ENCODE data around the gene ZNF202.

Gene ZNF202

DNA sequence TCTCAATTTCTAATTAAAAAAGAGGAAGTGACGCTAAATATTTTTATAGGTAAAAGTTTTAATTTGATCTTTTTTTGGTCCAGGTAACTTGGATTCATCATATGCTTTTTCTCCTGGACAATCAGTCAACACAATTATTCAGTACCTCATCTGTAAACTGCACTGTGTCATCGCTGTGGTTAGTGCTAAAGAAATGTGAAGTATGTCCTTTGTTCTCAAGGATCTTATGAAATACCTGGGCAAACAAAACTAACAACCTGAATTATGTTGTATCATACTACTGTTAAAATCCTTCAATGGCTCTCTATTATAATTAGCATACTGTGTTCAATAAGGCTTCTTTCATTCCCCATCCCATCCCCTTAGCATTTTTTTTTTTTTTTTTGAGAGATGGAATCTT lies 67.2 kb downstream of the ZNF202 start:
- H3K4me3 ChIP-seq = no peak overlapping the region
- DNase-seq (ENCODE audit: low spot score) = no peak
- TF ChIP-seq, protein P1, sequence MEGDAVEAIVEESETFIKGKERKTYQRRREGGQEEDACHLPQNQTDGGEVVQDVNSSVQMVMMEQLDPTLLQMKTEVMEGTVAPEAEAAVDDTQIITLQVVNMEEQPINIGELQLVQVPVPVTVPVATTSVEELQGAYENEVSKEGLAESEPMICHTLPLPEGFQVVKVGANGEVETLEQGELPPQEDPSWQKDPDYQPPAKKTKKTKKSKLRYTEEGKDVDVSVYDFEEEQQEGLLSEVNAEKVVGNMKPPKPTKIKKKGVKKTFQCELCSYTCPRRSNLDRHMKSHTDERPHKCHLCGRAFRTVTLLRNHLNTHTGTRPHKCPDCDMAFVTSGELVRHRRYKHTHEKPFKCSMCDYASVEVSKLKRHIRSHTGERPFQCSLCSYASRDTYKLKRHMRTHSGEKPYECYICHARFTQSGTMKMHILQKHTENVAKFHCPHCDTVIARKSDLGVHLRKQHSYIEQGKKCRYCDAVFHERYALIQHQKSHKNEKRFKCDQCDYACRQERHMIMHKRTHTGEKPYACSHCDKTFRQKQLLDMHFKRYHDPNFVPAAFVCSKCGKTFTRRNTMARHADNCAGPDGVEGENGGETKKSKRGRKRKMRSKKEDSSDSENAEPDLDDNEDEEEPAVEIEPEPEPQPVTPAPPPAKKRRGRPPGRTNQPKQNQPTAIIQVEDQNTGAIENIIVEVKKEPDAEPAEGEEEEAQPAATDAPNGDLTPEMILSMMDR (IDR thresholded peaks at IDR 0.05) = no peak
- no peak overlapping the region for H3K27ac ChIP-seq

Measured in coronary artery (tissue), 2 donors.